OCI-LY1 (cell line): ENCODE measurements around the gene SLAMF8.

ENCODE experiments used
- EZH2 ChIP-seq: fragments of 200-600 bp; sonication (generic), shearing (Covaris generic); IDR thresholded peaks from 2 replicates; pipeline ENCODE4 v1.8.0; 2017; ENCODE audit warnings: borderline replicate concordance, mixed run types, mild to moderate bottlenecking, antibody characterized with exemption, low read length, moderate library complexity, mixed read lengths
- TF ChIP-seq, protein P1 (sequence below): fragments of 200-600 bp; sonication (generic), shearing (Covaris generic); IDR thresholded peaks from 2 replicates; pipeline ENCODE4 v1.5.1; 2017; ENCODE audit warnings: mild to moderate bottlenecking, antibody characterized with exemption, low read length, moderate library complexity, mixed read lengths

DNA sequence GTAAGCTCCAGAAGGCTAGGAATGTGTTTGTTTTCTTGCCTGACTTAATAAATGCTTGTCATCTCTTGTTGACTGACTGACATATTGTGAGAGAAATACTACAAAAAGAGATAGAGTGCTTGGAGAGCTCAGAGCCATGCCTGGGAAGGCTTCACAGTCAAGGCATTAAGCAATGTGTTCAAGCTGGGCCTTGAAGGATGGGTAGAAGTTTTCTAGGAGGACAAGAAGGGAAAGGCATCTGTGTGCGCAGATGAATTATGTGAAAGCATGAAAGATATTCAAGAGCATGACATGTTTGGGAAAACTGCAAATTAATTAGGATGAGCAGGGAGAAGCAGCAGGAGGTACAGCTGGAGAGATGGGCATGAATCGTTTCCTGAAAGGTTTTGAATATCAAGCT lies 5.6 kb downstream of the SLAMF8 start:
- TF ChIP-seq, protein P1, sequence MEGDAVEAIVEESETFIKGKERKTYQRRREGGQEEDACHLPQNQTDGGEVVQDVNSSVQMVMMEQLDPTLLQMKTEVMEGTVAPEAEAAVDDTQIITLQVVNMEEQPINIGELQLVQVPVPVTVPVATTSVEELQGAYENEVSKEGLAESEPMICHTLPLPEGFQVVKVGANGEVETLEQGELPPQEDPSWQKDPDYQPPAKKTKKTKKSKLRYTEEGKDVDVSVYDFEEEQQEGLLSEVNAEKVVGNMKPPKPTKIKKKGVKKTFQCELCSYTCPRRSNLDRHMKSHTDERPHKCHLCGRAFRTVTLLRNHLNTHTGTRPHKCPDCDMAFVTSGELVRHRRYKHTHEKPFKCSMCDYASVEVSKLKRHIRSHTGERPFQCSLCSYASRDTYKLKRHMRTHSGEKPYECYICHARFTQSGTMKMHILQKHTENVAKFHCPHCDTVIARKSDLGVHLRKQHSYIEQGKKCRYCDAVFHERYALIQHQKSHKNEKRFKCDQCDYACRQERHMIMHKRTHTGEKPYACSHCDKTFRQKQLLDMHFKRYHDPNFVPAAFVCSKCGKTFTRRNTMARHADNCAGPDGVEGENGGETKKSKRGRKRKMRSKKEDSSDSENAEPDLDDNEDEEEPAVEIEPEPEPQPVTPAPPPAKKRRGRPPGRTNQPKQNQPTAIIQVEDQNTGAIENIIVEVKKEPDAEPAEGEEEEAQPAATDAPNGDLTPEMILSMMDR = no peak
- no peak for TF ChIP-seq EZH2
